ENCODE data around the gene SULT2B1.
"Not testable (repeated sequence)": the region's sequence is repeated elsewhere in the genome, so short reads cannot be mapped to it uniquely, and the experiment has no call there.

Gene SULT2B1

DNA sequence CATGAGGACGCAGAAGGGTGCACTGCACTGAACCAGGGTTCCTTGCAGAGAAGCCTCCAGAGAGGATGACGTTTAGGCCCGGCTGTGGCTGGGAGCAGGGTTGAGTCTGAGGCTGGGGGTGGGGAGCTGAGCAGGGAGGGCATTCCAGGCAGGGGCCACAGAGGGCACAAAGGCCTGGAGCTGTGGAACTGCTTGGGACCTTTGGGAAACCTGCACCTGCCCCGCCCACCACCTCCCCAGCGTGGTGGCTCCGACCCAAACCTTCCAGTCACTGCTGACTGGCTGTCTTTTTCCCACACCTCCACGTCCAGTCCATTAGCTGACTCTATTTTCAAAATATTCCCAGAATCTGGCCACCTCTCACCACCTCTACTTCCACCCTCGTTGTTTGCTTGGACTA, 35.4 kb upstream of the SULT2B1 start:
- no peak overlapping the region for H3K4me3 ChIP-seq (replicated peaks; ENCODE audit: low read depth, low read length)
- DNase-seq (ENCODE audit: low read depth) = no peak
- TF ChIP-seq, protein P1, sequence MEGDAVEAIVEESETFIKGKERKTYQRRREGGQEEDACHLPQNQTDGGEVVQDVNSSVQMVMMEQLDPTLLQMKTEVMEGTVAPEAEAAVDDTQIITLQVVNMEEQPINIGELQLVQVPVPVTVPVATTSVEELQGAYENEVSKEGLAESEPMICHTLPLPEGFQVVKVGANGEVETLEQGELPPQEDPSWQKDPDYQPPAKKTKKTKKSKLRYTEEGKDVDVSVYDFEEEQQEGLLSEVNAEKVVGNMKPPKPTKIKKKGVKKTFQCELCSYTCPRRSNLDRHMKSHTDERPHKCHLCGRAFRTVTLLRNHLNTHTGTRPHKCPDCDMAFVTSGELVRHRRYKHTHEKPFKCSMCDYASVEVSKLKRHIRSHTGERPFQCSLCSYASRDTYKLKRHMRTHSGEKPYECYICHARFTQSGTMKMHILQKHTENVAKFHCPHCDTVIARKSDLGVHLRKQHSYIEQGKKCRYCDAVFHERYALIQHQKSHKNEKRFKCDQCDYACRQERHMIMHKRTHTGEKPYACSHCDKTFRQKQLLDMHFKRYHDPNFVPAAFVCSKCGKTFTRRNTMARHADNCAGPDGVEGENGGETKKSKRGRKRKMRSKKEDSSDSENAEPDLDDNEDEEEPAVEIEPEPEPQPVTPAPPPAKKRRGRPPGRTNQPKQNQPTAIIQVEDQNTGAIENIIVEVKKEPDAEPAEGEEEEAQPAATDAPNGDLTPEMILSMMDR (IDR thresholded peaks at IDR 0.05; ENCODE audit: low read length, missing control alignments) = no peak

GRCh38 chr19:48518207-48518606, 33.8 kb upstream of the SULT2B1 start:
- TF ChIP-seq, protein P1 (IDR thresholded peaks at IDR 0.05; ENCODE audit: low read length, missing control alignments) = no peak
- H3K4me3 ChIP-seq (replicated peaks; ENCODE audit: low read depth, low read length) = no peak overlapping the region

GRCh38 chr19:48519426-48519825, 32.5 kb upstream of the SULT2B1 start:
- not testable (repeated sequence) for DNase-seq (ENCODE audit: low read depth); H3K4me3 ChIP-seq (replicated peaks; ENCODE audit: low read depth, low read length)

More at GRCh38 chr19:48518207-48518606, 33.8 kb upstream of the SULT2B1 start:
- DNase-seq (ENCODE audit: low read depth) = no peak

DNA sequence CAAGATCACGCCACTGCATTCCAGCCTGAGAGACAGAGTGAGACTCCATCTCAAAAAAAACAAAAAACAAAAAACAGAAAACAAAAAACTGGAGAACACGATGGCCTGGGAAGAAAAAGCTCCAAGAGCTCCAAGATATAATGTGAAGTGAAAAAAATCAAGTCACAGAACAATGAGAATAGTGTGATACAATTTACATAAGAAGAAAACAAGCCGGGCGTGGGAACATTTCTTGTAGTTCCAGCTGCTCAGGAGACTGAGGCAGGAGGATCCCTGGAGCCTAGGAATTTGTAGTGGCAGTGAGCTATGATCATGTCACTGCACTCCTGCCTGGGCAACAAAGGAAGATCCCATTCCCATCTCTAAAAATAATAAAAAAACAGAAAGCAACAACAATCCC, 31.8 kb upstream of the SULT2B1 start:
- no peak for DNase-seq (ENCODE audit: low read depth)
- TF ChIP-seq, protein P1 (IDR thresholded peaks at IDR 0.05; ENCODE audit: low read length, missing control alignments) = no peak
- no peak overlapping the region for H3K4me3 ChIP-seq (replicated peaks; ENCODE audit: low read depth, low read length)

- TF ChIP-seq, protein P1 (IDR thresholded peaks at IDR 0.05; ENCODE audit: low read length, missing control alignments) = no peak
- DNase-seq (ENCODE audit: low read depth) = no peak
- H3K4me3 ChIP-seq (replicated peaks; ENCODE audit: low read depth, low read length) = no peak overlapping the region
Measured at GRCh38 chr19:48524221-48524620, 27.8 kb upstream of the SULT2B1 start.

DNA sequence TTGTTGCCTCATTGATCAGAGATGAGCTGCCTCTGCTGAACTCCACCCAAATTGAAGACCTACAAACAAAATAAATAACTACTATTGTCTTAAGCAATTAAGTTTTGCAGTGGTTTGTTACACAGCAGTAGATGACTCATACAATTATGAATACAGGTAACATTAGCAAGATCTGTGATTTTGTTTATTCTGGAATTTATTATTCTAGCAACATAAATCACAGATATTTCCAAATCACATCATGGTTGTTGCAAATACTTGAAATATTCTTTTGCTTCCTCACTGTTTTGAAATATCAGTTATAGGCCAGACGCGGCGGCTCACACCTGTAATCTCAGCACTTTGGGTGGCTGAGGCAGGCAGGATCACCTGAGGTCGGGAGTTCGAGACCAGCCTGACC, 27.2 kb upstream of the SULT2B1 start:
- H3K4me3 ChIP-seq (replicated peaks; ENCODE audit: low read depth, low read length) = no peak overlapping the region
- TF ChIP-seq, protein P1 (IDR thresholded peaks at IDR 0.05; ENCODE audit: low read length, missing control alignments) = no peak
- no peak for DNase-seq (ENCODE audit: low read depth)

GRCh38 chr19:48529156-48529555, 22.8 kb upstream of the SULT2B1 start:
- H3K4me3 ChIP-seq (replicated peaks; ENCODE audit: low read depth, low read length) = no peak overlapping the region
- DNase-seq (ENCODE audit: low read depth) = no peak
- TF ChIP-seq, protein P1 (IDR thresholded peaks at IDR 0.05; ENCODE audit: low read length, missing control alignments) = no peak

Data from fibroblast of pulmonary artery (primary cell).